ENCODE data around the gene SUSD6.

- TF ChIP-seq CTCF (IDR thresholded peaks at IDR 0.05; ENCODE audit: low read depth, low read length, poor library complexity, severe bottlenecking): no peak
- TF ChIP-seq EZH2phosphoT487 (IDR thresholded peaks at IDR 0.05; ENCODE audit: borderline replicate concordance, low read length): no peak
Observed at GRCh38 chr14:69674546-69675244, 63.3 kb downstream of the SUSD6 start.

Measured in DOHH2 (cell line).